NCI-H460 (cell line): ENCODE data around the gene LRFN2. TPM values are rescaled to one million over a fixed set of nuclear protein-coding genes. Genes with fewer than 3 reads are reported as not detected.

Experiments
- DNase-seq: peaks from one replicate; pipeline ENCODE4 v3.0.0-alpha.2; 2016; ENCODE audit warnings: low read depth; ENCODE audit errors: extremely low read depth
- total RNA-seq: library from RNA; depleted of rRNA; stranded (reverse); fragments of >200 nt; shearing (Covaris generic); gene quantifications from 2 replicates; pipeline ENCODE4 v1.2.3, GENCODE V29; 2014

The LRFN2 gene
- total RNA-seq, 1 experiment from 2014 or later = not detected

DNA sequence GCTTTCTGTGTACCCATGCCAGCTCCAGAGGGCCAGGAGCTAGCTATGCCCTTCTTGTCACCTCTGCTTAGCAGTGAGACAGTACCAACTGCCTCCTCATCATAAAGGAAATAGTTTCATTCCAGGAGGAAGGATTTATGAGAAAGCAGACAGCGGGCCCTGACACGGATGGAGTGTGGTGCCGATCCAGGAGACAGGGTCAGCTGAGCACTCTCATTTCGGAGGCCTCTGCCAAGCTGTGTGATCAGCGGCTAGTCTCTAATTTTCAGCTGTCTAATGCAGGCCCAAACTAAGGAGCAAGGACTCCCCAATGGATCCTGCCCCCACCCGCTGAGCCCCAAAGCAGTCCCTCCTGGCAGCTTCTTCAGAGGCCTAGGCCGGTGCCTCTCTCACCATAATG, 103.1 kb downstream of the LRFN2 start:
- DNase-seq = no peak

DNA sequence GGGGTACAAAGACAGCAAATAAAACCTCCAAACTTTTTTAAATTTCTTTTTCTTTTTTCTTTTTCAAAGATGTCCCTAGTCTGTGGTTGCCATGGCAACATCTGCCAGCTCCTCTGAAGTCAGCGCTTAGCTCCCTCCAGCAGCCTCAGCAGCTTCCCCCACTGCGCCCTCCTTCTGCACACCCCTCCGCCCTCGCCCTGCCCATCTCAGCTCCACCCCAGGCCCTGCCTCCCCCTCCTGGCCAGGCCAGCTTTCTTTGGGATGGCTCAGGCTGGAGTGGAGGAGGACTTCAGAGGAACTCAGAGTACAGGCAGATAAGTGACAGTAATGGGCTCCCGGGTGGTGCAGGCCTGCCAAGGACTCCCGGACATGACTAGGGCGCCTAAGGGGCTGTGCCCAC, 104.6 kb downstream of the LRFN2 start:
- DNase-seq = no peak

DNA sequence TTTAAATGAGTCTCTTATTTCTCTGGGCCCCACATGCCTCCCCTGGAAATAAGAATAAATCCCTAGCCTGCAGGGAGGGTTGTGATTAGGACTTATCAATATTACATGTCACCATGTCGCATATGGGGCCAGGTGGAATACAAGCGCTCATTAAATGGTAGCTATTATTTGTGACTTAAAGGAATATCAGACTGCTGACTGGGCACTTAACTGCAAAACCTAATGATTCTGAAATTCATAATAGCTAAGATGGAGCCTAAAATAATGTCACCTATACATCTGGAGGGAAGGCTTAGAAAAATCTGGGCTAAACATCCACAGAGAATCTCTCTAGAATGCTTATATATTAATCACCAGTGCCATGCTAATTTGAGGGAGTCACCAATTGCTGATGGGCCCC, 106.5 kb downstream of the LRFN2 start:
- DNase-seq = no peak

DNA sequence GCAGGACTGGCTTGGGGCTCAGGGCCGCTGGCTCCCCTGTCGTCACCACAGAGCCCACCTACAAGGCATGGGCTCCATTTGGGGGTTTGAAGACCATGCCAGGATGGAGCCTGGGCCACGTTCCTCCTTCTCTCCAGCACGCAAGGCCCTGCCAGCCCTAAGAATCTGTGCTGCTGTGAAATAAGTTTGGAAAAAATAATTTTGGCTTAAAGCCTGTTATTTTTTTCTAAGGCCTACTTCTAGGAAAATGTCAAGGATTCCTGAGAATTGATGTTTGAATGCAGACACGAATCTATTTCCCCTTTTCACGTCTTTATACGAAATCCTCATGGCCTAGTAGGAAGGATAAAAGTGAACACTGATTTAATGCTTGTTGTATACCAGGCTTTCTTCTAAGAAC, 107.5 kb downstream of the LRFN2 start:
- DNase-seq = no peak

DNA sequence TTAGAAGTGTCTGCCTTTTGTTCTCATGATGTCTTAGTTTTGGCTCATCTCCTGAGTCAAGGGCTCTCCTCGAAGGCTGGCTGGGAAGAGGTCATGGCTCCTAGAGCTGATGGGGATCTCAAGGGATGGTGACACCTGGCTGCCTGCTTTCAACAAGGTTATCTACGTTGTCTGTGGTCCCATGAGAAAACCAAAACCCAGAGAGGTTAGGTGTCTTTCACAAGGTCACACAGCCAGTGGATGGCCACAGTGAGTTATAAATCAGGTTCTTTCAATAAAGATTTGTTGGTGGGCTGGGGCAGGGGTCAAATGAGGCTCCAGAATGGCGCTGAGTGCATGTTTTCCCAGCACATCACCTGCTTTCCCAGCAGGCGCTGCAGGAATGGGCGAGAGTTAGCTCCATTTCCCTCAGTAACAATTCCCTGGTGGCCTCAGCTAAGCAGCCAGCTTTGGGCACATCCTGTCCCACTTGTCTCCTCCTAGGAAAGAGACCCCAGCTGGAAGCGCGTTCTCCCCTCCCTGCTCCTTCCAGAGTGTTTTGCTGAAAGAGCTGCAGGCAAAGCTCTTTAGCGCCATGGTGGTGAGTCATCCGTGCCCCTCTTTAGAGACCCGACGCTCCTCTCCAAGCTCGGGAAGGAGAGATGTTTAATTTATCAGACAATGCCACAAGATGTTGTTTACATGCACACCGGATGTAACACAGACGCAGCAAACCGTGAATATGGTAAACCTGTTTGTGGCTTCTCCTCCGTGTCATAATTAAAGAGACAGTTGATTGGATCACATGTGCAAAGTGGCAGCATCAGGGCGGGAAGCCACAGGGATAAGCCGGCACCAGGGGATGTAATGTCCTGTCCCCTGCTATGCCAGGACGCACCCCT, 109.7 kb downstream of the LRFN2 start:
- no peak for DNase-seq

DNA sequence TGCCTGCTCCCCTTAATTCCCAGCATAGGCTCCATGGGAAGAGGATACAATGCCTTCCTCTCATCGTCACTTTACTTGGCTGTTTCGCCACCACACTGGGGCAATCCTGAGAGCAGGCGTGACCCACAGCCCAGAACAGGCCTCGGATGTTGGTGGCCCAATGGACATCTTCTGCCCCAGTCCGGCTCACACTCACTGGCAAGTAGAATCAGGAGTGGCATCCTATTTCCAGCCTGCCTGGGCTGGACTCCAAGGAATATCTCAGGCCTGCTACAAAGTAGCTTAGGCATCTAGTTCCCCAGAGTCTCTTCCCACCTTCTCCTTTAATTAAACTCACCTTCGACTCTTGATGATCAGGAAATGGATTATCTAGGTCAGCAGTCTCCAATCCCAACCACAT, 110.5 kb downstream of the LRFN2 start:
- no peak for DNase-seq

DNA sequence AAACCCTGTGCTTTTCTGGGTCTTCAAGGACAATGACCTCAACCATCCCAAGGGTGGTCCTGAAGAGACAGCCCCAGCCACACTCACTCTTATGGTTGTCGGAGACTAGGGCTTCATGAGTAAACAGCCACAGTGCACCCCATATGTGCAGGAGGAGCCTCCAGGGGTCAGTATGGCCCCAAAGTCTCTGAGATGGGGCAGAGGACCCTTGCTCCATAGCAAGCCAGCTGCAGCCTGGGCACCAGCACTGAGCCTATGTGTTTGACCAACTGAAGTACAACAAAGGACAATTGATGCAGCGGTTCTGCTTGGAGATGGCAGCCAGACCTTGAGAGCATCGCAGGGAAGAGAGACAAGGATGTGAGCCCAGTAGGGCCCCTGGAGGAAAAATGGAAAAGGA, 112.2 kb downstream of the LRFN2 start:
- no peak for DNase-seq

DNA sequence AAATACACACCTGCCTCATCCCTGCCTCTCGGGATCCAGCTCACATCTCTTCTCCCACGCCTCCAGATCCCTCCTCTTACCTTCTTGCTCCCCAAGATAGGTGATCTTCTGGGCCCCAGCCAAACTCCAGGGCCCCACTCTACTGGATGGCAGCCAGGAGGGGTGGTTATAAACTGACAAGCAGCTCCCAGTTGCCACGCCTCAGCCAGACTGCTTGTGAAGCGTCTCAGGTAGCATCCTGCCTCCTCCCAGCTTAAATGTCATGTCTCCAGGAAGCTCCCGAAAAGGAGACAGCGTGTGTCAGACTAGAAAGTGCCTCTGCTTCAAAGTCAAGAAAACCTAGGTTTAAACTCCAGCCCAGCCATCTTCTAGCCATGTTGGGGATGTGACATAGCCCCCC, 114.1 kb downstream of the LRFN2 start:
- no peak for DNase-seq

DNA sequence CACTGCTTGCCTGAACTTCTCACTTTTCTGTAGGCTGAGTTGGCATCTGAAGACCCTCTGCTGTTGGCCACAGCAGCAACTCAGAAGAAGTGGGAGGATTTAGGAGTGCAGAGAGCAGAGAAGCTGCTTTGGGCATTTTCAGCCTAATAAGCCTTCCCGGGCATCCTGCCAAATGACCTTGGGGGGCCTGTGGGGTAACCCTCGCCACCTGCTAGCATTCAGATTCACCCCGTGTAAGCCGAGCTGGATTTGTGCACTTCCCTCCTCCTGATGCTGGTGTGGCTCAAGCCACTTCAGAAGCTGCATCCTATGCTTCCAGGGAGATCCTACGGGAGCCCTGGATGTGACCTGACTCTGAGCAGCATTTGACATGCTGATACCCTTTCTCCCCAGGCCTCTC, 114.8 kb downstream of the LRFN2 start:
- DNase-seq = no peak

DNA sequence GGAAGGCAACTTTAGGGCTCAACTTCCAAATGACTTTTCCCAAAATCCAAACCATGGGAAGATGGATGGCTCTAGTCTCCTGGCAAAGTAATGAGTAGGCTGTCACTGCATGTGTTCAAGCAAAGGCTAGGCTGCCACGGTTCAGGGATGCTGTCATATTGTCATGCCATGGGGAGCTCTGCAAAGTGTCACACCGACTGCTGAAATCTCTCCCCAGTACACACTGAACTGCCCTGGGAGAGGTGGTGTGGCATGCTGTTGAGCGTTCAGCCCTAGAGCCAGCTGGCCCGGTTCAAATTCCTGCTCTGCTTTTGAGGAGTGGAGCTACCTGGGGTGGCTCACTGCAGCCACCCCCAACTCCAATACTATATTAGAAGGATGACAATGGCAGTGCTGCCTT, 115.9 kb downstream of the LRFN2 start:
- DNase-seq = no peak

DNA sequence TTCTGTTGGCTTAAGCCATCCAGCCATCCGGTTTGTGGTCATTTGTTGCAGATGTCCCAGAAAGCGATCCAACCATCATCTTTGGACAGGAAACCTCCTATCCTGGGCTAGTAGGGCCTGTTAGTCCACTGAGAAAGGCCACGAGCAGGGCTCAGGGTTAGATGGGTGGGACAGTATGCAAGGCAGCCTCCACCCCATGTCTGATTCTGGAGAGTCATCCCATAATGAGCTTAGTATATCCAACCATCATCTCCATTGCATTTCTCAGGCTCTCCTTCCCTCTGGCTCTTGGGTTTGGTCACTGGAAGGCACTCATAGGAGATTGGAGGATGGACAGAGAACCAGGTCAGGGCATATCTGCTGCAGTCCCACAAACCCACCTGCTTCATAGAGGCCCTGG, 117.8 kb downstream of the LRFN2 start:
- no peak for DNase-seq

DNA sequence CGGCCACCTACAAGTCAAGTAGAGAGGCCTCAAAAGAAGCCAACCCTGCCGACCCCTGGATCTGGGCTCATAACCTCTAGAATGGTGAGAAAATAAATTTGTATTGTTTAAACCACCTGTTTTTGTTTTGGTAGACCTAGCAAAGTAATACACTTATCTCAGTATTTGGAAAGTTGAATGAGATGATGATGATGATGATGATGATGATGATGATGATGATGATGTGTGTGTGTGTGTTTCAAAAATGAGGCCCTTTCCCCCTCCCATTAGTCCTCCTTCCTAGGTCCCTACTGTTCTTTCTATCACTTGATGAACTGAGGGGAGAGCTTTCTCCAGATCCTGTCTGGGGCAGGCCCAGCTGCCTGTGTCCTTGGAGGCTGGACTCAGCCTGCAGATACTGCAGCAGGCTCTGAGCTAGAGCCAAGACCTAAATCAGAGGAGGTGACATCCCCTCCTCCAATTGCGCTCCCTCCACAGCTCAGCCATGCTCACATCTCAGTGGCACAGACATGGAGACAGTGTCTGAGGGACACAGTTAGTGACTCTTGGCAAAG, 120.1 kb downstream of the LRFN2 start:
- no peak for DNase-seq

DNA sequence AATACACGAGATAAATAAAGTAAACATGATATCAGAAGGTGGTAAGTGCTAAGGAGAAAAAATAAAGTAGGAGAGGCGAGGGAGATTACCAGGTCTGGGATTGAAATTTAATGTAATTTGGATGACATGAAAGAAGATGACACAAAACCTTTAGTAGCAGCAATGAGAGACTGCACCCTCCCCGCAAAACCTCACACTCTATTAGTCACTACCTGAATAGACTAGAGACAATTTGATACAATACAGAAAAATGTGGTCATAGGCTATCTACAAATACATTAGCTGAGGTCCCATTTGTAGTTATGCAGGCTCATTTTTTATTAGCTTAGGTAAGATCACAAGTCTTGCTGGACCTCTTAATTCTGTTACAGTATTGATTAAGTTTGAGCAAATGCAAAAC, 125.5 kb downstream of the LRFN2 start:
- no peak for DNase-seq

DNA sequence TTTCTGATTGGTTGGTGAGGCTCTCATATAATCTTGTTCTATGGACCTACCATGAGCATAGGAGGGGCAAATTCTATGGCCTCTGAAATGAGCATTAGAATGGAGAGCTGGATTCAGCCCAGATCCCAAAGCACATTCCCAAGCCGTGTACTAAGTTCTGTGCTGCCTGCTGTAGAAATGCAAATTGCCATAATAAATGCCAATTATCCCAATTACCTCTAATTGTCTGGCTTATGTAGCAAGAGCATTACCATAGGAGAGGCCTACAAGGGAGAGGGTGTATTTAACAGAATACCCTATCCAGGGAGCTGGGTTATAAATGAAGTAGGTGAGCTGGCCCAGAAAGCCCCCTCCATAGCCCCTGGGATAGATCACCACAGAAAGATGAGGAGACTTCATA, 126.8 kb downstream of the LRFN2 start:
- DNase-seq = no peak

DNA sequence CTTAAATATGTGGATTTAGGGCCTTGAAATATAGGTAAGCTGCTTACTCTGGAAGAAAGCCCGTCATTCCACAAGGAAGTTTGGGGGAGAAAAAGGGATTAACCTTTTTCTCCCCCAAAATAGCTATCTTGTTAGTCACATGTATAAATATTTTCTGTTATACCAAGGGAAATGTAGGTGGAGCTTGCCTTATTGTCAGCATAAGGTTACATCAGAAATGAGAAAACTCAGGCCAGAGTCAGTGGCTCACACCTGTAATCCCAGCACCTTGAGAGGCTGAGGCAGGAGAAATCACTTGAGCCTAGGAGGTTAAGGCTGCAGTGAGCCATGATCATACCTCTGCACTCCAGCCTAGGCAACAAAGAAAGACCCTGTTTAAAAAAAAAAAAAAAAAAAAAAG, 129.9 kb downstream of the LRFN2 start:
- no peak for DNase-seq

DNA sequence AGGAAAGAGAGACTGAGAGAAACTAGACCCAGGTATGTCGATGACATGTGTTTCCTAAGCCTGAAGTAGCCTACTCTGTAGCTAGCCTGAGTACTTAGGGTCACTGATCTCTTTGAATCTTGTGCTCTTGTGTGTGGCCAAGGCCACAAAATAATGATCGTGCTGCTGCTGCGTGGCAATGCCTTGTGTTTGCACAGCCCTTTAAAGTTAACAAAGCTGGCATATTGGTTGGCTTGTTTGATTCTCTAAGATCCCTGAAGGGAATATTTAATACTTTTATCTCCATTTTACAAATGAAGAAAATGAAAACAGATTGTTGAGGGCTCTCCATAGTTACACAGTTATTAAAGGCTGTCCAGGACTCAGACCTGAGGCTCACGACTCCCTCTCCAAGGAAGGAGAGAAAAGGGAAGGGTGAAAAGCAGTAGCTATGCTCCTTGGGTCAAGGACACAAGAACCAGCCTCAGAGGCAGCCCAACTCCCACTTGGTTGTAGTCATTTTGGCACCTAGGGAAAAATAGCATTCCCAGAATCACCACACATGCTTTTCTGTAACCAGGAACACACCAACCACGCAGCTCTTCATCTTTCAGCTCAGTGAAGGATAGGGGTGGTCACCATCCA, 130.7 kb downstream of the LRFN2 start:
- DNase-seq = no peak

DNA sequence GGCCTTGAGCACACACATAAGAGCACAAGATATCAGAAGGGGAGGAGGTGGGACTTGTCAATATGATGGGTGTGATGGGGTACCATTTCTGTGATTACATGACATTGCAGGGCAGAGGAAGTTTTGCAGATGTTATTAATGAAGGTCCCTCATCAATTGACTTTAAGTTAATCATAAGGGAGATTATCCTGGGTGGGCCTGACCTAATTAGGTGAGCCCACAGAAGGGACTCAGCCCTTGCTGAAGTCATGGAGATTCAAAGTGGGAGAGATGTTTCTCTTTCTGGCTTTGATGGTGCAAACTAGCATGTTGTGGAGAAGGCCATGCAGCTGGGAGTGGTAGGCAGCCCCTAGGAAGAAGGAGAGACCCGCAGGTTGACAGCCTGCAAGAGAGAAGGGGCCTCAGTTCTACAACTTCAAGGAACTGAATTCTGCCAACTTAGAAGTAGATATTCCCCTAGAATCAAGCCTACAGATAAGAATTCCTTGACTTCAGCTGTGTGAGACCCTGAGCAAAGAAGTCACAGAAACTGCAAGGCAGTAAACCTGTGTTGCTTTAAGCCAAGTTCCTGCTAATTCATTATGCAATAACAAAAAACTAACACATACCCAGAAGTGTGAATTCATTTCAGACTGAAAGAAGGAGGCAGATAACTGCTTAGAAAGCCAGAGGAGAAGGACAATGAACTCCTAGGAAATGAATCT, 131.3 kb downstream of the LRFN2 start:
- DNase-seq = no peak

DNA sequence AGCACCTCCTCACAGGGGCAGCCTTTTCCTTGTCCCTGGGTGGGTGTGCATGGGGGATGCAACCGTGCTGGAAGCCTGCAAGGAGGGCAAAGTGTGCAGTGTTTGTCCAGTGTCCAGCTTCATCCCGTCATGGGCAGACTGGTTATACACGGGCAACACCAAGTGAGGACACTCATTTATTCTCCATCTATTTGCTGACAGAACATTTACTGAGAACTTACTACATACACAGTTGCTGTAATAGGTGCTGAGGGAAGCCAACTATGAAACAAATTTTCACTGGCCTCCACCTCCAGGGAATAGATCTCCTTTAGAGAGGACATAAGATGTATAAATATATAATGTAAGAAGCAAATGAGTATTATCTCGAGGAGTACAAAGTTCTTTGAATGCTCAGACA, 136.7 kb downstream of the LRFN2 start:
- no peak for DNase-seq

DNA sequence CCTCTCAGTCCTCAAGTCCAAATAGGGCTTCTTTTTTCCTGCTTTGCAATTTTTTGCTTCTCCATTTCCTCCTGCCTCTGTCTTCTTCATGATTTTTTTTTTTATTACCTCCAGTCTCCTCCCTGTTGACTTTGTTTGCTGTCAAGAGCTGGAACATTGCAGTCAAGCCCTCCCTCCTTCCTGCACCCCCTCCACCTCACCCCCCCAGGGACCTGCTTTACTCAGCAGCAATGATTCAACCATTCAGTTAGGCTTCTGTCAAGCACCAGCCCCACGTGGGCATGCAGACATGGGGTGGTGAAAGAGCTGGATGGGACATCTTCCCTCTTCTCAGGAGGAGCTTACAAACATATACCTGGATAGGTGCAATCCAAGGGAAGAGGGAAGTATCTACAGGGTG, 142.4 kb downstream of the LRFN2 start:
- DNase-seq = no peak

DNA sequence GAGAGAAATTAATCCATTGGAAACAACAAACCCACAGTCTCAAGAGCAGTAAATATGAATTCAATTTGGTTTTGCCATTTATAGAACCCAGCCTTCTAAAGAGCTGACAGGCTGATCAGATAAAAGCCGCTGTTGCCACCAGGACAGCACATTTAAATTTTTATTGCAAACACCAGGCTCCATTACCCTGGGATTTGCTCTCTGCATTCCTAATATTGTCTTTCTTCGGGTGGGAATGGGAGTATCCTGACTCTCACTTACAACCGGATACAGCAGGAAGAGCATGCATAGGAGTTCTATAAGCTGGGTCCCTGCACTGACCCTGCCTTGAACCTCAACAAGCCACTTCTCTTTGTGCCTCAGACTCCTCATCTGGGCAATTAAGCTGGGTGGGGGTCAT, 142.9 kb downstream of the LRFN2 start:
- DNase-seq = no peak

DNA sequence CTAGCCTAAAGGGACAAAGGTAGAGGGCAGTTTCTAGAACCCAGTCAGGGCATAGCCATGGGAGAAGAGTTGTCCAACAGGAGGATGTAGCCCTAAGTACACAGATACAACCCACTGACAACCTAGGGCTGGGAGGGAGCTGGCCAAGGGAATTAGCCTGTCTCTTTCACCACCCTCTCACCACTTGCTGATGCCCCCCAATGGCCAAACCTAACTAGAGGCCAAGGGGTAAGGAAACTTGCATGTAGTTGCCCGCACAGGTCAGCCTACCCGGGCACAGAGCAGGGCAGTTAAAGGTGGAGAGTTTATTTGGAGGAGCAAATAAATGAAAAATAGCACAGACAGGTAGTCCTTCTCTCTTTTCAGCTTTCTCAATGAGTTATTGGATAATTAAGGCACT, 143.3 kb downstream of the LRFN2 start:
- DNase-seq = no peak

DNA sequence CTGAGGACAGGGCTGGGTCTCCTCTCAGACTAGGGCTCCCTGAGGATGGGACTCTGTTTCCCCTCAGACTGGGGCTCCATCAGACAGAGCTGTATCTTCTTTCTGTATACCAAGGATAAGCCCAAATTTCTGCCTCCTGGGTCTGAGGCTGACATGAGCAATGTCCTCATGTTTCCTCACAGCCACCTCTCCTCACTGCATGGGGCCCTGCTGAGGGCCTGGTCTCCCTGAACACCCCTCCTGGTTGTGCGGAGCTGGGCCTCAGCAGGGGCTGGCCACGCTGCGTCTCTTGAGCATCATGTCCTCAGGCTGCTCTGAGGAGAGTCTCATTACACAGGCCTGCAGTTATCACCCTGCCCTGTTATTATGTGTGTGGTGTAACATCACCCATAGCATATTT, 144.6 kb downstream of the LRFN2 start:
- no peak for DNase-seq
